Neutrophil (primary cell): Measurements from ENCODE around the gene MMD.

Experiments used
- H3K27ac ChIP-seq: fragments of 200-600 bp; sonication (generic); 2 replicates; pipeline ENCODE4 v1.5.1; 2016; ENCODE audit warnings: mild to moderate bottlenecking, moderate library complexity
- H3K27me3 ChIP-seq: fragments of 200-600 bp; sonication (generic); 2 replicates; pipeline ENCODE4 v1.6.0; 2016; ENCODE audit warnings: mild to moderate bottlenecking
- H3K36me3 ChIP-seq: fragments of 200-600 bp; sonication (generic); 2 replicates; pipeline ENCODE4 v1.5.1; 2017
- H3K4me1 ChIP-seq, 2 experiments: fragments of 200-600 bp in 1 of 2; sonication (generic) in 1 of 2; 1 replicate in 1 of 2; 2 replicates in 1 of 2; pipeline versions ENCODE4 v1.5.1 to v1.6.1; 2013 to 2016; ENCODE audit warnings: low read depth in 1 of 2, low read length in 1 of 2, mild to moderate bottlenecking in 1 of 2, moderate library complexity in 1 of 2; ENCODE audit not compliant: control insufficient read depth in 1 of 2, insufficient read depth in 1 of 2
- H3K4me3 ChIP-seq, 2 experiments: fragments of 200-600 bp in 1 of 2; sonication (generic) in 1 of 2; 1 replicate in 1 of 2; 2 replicates in 1 of 2; pipeline ENCODE4 v1.5.1; 2013 to 2016; ENCODE audit warnings: low read depth in 1 of 2, low read length in 1 of 2, mild to moderate bottlenecking in 1 of 2, moderate library complexity in 1 of 2
- H3K9me3 ChIP-seq: fragments of 200-600 bp; sonication (generic); 2 replicates; pipeline ENCODE4 v1.5.1; 2016
- CTCF ChIP-seq: fragments of 200-600 bp; sonication (generic); IDR thresholded peaks from 2 replicates; pipeline ENCODE4 v1.5.1; 2016; ENCODE audit warnings: antibody characterized with exemption

Gene MMD

GRCh38 chr17:55458978-55459377, 37.3 kb upstream of the MMD start:
- no peaks in the 10 kb centered on the region for H3K36me3 ChIP-seq
- no peaks in the 10 kb centered on the region for H3K9me3 ChIP-seq
- no peak overlapping the region for H3K27ac ChIP-seq
- H3K27me3 ChIP-seq, result no peaks in the 10 kb centered on the region
- no peak overlapping the region for H3K4me3 ChIP-seq
- H3K4me1 ChIP-seq, result no peaks in the 10 kb centered on the region
- TF ChIP-seq CTCF, result no peak

GRCh38 chr17:55458287-55458900, 36.8 kb upstream of the MMD start:
- Histone ChIP-seq H3K27ac (no peak overlapping the region), H3K4me3 (no peak overlapping the region), H3K27me3 (peaks cover 4% of the 10 kb centered on the region), H3K9me3 (no peaks in the 10 kb centered on the region), H3K4me1 (no peaks in the 10 kb centered on the region), H3K36me3 (no peaks in the 10 kb centered on the region)
- TF ChIP-seq CTCF, result no peak

- Histone ChIP-seq H3K27me3 (peaks cover 4% of the 10 kb centered on the region), H3K36me3 (no peaks in the 10 kb centered on the region), H3K27ac (no peak overlapping the region), H3K4me1 (no peaks in the 10 kb centered on the region), H3K9me3 (no peaks in the 10 kb centered on the region), H3K4me3 (no peak overlapping the region)
- TF ChIP-seq CTCF, result no peak
Observed at GRCh38 chr17:55456307-55457240, 34.9 kb upstream of the MMD start.

GRCh38 chr17:55454906-55455474, 33.4 kb upstream of the MMD start:
- H3K27me3 ChIP-seq, result peaks cover 4% of the 10 kb centered on the region
- H3K9me3 ChIP-seq, result no peaks in the 10 kb centered on the region
- H3K4me3 ChIP-seq, result no peak overlapping the region
- no peaks in the 10 kb centered on the region for H3K4me1 ChIP-seq
- no peak overlapping the region for H3K27ac ChIP-seq
- H3K36me3 ChIP-seq, result no peaks in the 10 kb centered on the region
- TF ChIP-seq CTCF, result no peak

- H3K4me3 ChIP-seq, result no peak overlapping the region
- H3K27me3 ChIP-seq, result peaks cover 4% of the 10 kb centered on the region
- H3K4me1 ChIP-seq, result no peaks in the 10 kb centered on the region
- TF ChIP-seq CTCF, result no peak
- H3K27ac ChIP-seq, result no peak overlapping the region
- no peaks in the 10 kb centered on the region for H3K9me3 ChIP-seq
- H3K36me3 ChIP-seq, result no peaks in the 10 kb centered on the region
Observed at GRCh38 chr17:55453839-55454557, 32.4 kb upstream of the MMD start.
